Measurements from ENCODE around the gene TEX261.

Gene TEX261

DNA sequence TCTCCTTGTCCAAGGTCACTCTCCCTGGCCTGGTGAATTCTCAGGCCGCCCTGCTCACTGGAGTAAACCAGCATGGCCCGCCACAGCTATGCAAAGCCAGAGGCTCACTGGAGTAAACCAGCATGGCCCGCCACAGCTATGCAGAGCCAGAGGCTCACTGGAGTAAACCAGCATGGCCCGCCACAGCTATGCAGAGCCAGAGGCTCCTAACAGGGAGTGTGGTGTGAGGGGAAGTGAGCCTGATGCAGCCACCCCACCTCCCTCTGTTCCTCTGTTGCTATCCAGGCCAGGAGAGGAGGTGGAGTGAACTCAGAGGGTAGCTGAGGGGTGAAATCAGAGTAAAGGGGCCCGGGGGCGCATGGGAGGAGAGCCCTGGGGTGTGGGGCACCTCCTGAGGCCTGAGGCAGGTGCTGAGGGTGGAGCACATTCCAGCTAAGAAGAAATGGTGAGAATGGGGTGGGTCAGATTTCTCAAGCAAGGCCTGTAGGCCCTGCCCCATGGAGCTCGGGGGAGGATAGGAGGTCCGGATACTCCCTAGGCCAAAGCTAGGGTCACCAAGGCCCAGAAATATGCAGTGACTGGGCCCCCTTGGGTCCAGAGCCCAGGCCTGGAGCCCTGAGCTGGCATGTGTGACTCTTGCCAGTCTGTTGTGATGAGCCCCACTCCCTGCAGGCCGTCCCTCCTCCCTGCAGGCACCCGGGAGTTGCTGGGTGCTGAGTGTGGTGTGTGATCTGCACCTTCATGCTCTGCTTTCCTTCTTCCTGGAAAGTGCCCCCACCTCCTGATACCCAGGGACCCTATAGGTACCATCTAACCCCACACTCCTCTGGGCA lies 57.5 kb downstream of the TEX261 start:
- DNase-seq (ENCODE audit: low read depth in 2 of 2) = no peak

DNA sequence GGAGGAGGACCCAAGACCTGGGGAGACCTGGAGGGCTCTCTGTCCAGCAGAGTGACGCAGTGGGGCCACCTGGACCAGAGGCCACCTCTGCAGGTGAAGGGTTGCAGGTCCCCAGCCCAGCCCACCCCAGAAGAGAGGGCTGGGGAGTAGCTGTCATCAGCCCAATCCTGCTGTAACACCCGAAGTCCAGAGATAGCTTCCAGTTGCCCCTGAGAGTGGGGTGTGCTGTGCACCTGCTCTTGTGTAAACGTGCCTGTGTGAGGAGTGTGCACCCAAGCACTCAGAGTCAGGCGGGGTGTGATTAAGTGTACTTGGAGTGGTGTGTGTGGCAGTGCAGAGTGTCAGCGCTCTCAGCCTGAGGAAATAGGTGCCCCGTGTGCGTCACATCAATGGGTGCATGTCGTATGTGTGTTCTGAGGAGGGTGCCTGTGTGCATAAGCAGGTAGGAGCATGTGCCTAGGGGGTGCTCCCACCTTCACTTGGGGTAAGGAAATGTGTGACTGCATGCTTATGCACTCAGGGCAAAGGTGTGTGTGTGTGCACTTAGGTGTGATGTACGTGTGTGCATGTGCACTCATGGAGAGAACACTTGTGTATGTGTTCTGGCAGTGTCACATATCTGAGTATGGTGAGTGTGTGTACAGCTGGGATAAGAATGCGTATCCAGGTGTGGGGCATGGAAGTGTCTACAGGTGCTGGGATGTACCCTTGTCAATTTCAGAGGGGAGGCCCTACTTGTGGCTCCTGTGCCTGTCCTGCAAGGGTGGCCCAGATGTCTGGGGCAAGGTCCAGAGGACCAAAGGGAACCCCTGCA lies 58.3 kb downstream of the TEX261 start:
- DNase-seq (ENCODE audit: low read depth in 2 of 2) = no peak
